GM18907 (cell line): ENCODE measurements around the gene COA5.

ENCODE experiments used
- ATAC-seq: cut with Tn5 transposase; IDR thresholded peaks from one replicate; pipeline ENCODE4 v1.9.1; 2021; ENCODE audit warnings: mild to moderate bottlenecking, moderate library complexity; ENCODE audit not compliant: unreplicated experiment

The COA5 gene

DNA sequence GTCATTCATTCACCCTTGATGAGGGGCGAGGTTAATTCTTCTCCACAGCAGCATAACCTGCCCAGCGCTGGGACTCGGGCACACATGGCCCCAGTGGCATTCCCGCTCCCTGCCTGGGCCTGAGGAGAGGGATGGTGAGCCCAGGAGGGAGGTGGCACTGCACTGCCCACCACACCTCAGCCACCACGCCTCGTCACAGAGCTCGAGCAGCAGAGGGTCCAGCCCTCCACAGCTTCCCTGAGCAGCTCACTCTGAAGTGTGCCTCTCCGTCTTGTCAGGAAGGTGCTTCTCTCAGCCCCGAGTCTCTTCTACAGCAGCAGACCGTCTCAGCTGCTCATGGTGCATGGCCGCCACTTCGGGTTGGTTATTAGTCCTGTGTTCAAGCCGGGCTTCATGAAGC, 34.9 kb downstream of the COA5 start:
- ATAC-seq = no peak

DNA sequence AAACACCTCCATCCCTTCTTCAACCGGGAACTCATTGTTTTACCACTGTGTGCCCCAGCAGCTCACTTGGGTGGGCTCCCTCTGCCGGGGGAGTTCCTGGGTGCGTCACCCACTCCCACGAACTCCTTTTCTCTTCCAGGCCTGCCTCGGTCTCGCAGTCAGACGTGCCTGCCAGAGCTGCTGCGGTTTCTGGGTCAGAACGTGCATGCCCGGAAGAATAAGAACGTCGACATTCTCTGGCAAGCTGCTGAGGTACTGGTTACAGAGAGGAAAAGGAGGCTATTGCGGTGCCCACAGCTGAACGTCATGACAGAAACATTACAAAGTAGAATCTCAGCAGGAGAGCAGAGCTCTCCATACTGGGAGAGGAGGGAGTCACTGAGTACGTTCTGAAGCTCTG, 35.6 kb downstream of the COA5 start:
- no peak for ATAC-seq

DNA sequence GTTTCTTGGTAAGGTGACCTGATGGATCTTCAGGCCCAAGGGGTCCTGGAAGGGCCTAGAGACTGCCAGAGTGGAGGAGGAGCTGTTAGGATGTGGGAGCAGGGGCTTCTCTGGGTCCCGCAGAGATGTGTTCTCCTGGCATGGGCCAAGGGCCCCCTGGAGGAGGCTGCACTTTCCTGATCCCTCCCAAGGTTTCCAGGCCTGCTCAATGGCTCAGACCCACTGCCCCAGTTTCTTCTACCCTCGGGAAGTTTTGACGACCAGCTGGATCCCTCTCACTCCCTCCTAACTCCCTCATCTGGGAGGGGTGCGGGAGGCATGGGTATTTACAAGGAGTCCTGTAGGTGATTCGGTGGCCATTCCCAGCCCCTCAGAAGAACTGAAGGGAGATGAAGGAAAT, 36.1 kb downstream of the COA5 start:
- no peak for ATAC-seq

DNA sequence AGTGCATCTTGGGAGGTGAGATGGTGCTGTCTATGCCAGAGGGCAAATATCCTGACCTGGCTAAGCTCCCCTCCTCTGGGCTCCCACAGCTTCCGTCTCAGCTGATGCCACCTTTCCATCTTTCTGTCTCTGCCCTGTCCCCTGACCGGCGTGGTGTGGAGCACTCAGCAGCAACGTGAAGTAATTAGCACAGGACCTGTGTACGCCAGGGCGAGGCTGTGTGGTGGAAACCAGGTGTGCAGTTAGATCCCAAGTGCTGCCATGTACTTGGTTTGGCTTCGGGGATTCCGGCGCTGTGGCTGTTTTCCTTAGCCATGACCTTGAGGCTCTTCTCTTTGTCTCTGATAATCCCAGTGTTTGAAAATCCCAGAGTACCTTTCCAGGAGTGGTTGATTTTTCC, 36.5 kb downstream of the COA5 start:
- ATAC-seq = no peak

DNA sequence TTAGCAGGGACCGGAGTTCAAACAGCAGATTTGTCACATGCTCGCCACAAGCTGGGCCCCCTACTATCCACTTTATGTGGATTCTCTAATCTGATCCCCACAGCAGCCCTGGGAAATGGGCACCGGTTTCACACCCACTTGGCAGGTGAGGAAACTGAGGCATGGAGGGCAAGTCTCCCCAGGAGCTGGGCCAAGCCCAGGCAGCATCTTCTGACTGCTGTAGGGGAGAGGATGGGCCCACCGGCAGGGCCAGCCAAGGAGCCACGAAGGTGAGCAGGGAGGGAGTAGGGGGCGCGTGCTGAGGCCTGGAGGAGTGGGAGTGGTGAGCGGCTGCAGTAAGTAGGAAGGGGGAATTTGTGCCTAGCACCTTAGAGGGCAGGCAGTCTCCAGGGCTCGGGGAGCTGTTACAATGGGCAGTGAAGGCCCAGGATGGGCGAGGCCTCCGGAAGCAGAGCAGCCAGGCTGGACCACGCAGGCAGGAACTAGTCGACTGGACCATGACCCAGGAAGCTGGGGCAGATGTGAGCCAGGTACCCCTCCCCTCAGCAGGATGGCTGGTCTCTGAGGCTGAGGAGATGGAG, 37.1 kb downstream of the COA5 start:
- no peak for ATAC-seq

DNA sequence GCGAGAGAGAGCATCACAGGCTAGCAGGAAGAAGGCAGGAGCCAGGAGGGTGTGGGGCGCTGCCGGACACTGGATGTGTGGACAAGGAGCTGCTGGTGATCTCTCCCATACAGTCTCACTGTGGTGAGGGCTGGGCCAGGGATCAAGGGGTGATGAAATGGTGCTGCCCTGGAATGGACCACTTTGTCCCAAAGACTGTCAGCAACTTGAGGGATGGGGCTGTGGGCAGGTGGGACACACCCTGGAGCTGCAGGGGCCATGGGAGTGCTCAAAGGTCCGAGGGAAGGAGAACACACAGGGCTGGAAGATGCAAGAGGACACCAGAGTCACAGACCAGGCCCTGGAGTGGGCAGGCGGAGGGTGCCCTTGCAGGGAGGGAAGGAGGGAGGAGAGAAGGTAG, 38.0 kb downstream of the COA5 start:
- no peak for ATAC-seq

DNA sequence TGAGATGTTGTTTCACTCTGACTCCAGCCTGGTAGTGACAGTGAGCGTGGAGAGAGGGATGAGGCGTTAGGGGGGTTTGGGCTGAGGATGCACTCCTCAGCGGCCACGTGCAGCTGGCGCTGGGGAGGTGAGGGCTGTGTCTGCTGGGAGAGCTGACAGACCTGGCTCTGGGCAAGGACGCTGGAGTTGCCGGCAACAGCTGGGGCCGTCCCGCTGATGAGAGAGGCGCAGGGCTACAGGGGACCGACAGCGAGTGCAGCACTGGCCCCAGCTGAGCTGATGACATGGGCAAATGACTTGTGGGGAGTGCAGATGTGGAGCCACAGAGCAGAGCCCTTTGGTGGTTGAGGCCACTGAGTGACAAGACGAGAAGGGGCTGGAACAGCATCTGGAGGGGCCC, 38.4 kb downstream of the COA5 start:
- no peak for ATAC-seq

DNA sequence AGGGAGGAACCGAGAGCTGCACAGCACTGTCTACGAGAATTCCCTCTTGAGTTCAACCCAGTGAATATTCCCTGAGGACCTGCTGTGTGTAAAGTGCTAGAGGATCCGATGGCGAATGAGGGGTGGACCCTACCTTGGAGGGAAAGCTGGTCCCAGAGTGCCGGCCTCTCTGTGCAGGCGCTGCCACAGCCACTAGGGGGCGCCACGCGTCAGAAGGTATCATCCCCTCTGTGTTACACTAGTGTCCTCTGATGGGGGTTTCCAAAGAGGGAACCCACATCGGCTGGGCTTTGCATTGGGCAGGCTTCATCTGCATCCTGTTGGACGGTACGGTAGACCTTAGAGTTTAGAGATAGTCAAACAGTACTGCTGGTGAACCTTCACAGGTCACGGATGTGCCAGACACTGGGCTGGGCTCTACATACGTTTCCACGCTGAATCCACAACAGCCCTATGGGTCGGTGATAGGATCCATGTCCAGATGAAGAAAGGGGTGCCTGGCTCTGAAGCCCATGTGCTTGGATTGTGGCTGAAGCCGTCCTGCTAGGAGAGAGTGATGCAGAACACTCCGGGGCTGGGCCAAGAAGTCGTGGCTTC, 39.0 kb downstream of the COA5 start:
- ATAC-seq = no peak

DNA sequence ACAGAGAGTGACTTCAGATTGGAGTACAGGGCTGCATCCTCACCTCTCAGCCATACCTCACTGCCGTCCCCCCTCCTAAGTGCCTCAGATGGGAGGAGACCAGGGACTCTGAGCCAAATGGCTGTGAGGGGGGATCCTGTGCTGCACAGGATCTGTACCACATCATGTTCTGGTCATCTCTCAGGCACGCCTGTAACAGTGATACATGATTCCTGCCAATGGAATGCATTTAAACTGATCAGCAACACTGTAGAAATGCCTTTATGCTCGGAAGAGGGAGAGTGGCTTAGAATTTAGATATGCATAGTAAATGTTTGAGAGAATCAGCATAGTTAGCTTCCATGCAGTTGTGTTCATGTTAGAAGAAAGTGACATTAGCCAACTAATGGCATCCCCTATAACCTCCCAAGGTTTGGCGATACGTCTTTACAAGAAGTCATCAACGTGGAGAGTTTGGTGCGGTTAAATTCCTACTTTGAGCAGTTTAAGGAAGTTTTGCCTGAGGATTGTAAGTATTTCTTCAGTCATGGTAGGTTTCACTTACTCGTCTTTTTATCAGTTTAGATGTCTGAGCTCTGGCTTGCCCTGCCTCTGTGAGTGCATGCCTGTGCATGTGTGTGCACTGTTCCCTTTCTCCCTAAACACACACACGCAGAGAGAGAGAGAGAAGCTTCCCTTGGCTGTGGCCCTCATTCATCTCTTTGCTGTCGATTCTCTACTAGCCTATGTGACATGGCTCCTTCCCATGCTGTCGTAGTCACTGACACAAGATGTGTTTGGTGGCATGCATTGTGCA, 40.0 kb downstream of the COA5 start:
- ATAC-seq = no peak

DNA sequence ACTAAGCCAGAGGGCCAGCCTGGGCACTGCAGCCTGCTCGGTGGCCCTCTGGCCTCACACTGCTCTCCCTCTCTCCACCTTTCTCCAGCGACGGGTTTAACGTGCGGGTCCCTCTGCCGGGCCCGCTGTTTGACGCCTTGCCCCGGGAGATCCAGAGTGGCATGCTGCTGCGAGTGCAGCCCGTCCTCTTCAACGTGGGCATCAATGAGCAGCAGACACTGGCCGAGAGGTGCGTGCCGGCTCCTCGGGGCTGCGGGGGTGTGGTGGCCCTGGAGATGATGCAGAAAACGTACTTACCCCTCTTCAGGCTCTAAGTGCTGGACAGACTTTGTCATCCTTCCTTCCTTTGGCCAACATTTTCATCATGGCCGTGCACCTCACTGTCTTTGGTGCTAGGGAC, 42.4 kb downstream of the COA5 start:
- no peak for ATAC-seq

DNA sequence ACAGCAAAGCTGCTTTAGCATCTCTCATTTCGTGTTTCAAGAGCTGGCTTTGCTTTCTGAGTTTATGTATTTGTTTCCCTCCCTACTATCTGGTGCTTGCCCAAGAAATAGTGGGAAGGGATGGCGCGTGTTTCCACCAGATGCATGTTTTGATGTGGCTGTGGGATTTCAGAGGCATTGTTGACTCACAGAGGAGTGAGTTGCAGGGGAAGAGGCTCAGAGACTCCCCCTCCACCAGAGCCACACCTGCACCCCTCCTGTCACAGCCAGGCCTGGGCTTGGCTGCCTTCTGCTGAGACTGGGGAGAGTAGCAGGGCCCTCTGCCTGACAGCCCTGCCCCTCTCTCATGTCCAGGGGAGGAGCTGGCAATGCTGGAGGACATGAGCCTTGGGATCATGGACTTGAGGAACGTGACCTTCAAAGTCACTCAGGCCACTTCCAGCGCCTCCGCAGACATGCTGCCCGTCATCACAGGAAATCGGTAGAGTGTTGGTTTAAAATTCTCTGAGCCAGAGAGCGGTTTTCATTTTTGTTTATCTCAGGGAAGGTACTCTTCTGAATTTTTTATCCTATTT, 42.9 kb downstream of the COA5 start:
- ATAC-seq = no peak

DNA sequence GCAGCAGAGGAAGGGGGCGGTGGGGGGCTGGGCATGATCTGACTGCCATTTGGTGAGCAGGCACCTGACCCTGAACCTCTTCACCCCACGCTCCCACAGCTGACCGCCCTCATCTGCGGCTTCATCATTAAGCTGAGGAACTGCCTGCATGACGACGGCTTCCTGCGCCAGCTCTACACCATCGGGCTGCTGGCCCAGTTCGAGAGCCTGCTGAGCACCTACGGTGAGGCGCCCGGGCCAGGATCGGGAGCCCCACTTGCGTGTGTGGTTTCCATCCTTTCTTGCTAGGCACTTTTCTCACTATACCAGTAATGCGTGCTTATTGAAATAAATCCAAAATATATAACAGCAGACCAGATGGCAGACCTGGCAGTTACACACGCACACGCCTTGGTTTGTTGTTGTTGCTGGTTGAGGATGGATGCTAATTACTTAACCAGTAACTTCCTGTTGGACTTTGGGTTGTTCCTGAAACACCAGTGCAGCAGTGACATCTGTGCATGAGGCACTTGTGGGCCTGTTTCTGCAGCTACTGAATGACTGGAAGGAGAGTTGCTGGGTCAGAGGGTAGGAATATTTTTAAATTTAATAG, 43.7 kb downstream of the COA5 start:
- ATAC-seq = no peak

DNA sequence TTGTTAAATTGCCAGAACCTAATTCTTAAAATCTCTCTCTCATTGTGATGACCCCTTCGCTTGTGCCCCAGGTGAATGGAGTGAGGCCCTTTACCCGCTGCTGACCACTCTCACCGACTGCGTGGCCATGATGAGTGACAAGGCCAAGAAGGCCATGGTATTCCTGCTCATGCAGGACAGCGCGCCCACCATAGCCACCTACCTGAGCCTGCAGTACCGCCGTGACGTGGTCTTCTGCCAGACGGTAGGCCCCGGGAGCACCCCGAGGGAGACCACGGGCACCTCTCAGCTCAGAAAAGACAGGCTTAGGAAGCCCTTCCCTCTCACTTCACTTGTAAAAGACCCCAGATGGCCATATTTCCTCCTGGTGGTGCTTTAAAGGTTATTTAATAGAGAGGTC, 44.9 kb downstream of the COA5 start:
- no peak for ATAC-seq

DNA sequence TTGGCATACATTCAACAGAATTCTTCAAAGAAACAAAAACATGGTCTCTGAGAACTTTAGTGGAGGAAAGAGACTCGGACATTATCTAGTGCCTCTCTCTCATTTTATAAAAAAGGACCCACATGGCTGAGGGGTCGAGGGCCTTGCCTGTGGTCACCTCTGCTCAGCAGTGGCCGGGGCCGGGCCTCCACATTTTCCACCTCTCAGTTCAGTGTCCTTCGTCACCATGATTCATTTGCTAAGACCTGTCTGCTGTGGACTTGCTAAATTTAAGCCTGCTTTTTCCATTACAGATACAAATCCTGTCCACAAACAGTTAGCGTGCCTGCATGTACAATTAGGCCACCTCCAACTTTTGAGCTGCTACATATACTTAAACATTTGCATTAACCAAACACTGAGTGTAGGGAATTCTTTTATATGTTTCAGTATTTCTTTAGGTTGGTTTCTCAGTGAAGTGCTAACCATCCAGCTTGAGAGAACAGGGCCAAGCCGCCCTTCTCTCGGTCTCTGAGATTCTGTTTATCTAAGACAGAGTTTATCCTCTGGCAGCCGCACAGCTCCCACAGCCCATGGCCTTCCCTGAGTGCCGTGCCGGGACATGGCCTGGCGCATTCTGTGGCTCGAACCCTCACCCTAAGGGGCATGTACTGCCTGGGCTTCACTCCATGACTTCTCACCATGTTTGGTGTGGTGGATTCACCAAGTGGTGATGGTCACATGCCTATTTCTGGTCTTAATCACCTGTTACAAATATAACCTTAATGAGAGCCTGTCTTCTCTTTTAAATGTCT, 46.2 kb downstream of the COA5 start:
- no peak for ATAC-seq

DNA sequence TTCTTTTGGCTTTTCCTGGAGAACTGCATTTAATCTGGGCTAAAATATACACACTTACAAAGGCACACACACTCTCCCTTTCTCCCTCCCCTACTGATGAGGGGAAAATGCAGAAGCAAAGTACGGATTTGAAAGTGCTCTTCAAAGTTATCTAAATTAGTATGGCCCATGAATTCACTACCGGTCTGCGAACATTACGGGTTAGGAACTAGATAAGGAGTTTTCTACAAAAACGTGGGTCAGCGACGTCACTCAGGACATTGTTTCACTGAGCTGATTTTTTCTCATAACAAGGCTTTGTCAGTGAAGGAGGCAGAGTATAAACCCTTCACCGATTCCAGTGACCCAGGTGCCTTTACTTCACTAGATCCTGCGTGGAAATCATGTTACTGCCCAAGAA, 47.3 kb downstream of the COA5 start:
- ATAC-seq = no peak

DNA sequence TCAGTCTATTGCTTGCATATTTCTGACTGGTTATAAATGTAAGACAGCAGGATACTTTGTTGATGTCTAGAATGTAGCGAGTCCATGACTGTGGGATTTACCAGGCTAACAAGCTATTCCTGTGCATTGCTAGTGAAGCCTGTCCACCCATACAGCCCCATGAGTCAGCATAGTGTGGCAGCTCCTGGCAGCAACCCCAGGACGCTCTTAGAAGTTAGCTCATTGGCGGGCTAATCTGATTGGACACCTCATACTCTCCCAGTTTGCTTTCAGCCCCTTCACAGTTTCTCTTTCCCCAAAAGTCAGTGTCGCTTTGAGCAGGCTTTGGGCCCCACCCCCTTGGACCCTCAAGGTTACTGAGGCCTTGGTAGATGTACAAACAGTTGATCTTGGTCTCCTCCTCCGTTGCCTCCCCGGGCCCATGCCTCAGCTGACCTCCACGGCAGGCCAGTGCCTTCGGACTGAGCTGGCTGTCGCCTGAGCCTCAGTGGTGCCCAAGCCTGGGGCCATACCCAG, 48.0 kb downstream of the COA5 start:
- no peak for ATAC-seq

DNA sequence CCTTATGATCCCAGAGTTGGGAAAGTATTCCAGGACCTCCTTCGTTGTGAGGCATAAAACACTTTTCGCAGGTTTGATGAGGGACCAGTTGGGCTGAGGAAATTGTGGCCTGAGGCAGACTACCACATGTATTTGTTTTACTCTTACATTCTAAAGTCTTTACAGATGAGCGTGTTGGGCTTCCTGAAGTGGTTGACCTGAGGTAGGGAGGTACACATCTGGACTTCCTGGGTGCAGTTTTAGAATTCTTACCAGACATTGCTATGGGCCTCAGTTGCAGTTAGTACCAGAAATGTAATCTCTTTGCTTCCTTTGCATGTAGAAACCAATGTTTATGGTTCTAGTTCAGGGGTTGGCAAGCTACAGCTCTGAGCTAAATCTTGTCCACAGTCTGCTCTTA, 48.7 kb downstream of the COA5 start:
- ATAC-seq = no peak

DNA sequence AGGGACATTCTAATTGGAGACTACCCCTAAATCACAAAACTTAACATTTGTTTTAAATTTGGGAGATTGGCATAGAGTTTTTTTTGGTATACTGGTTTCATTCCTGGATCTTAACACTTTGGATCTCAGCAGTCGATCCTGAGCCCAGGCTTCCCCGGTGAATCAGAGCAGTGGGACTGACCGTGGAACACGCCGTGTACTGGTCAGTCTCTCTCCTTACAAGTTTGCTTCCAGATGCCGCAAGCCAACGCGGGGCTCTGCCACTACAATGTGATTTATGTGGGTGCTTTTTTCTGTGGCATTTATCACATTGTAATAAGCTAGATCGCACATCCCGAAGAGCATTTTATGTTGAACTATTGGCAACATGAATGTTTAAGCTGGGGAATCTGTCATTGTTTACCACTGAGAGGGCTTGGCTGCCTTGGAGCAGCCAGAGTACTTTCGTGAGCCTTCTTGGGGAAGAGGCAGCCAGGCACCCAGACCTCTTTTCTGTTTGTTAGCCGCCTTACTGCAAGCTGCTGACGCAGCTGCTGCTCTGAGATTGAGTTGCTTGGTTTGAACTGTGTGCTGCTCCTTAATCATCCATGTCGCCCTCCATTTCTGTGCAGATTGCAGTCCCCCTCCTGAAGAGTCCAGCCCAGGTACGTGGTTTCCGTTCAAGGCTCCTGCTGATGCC, 49.3 kb downstream of the COA5 start:
- ATAC-seq = no peak

DNA sequence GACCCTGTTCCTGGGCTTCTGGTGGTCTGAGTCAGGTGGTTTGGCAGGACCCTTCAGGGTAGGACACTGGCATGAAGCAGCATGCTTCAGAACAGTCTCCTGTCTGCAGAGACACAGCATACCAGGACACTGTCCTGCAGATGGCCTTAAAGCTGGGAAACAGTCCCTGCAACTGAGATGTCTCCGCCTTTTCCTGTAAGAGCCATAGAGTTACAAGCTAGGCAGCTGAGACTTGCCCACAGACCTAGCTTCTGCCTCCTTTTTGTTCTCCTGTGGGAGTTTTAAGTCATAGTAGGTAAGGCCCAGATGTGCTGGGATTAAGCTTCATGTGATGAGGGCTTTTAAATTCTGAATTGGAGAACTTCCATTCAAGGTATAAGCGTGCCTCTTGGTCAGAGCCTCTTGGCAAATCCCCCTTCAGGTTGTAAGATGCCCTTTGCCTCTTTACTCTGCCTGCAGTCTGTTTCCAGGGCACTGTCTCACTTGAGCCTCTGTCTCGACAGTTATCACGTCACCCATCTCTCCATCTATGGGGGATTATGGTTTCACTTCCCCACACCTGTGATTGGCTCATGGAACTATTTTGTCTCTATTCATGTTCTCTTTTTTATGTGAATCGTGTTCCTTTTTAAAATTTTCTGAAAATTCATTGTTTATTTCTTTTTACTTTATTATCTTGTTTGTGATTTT, 51.8 kb downstream of the COA5 start:
- peak; percentile 71 for ATAC-seq

DNA sequence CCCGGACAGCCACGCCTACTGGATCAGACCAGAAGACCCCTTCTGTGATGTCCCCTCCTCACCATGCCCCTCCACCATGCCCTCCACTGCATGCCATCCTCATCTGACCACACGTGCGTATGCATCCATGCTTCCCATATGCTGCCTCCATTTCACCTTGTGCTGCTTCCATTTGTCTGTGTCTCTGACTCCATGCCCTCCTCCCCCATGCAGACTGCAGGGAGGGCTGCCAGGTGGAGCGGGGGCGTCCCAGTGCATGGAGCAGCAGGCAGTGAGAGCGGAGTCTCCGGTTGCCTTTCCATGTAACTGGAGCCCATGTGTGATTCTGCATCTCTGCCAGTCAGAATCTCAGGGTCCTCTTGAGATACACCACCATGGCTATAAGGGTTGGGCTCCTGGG, 52.6 kb downstream of the COA5 start:
- ATAC-seq = no peak
